Sigmoid colon (tissue), 7 donors: Measurements from ENCODE around the gene ARRDC1. TPM values are rescaled to one million over a fixed set of nuclear protein-coding genes. Genes with fewer than 3 reads are reported as not detected.
A peak's percentile ranks its signal among the peaks of the same experiment; 100 is the strongest.
"Not testable (repeated sequence)": the region's sequence is repeated elsewhere in the genome, so short reads cannot be mapped to it uniquely, and the experiment has no call there.

ENCODE experiments used
- DNase-seq: peaks from one replicate; pipeline ENCODE4 v3.0.0-alpha.2; 2019
- H3K27ac ChIP-seq, 4 donors: fragments of 200-600 bp; sonication (generic); one replicate each; pipeline ENCODE4 v1.5.1; 2016 to 2019; ENCODE audit warnings: mild to moderate bottlenecking in 1 of 4
- H3K27me3 ChIP-seq, 3 donors: fragments of 200-600 bp; sonication (generic); one replicate each; pipeline ENCODE4 v1.5.1; 2019; ENCODE audit warnings: mild to moderate bottlenecking in 1 of 3
- H3K36me3 ChIP-seq, 4 donors: fragments of 200-600 bp; sonication (generic); one replicate each; pipeline ENCODE4 v1.5.1; 2016 to 2019
- H3K4me1 ChIP-seq, 4 donors: fragments of 200-600 bp; sonication (generic); one replicate each; pipeline ENCODE4 v1.5.1; 2017 to 2019
- H3K4me3 ChIP-seq, 4 donors: fragments of 200-600 bp; sonication (generic); one replicate each; pipeline ENCODE4 v1.5.1; 2017 to 2019; ENCODE audit warnings: mild to moderate bottlenecking in 2 of 4, moderate library complexity in 1 of 4
- H3K9me3 ChIP-seq, 4 donors: fragments of 200-600 bp in 3 of 4; sonication (generic) in 3 of 4; one replicate each; pipeline versions ENCODE4 v1.5.1 to v1.6.1; 2013 to 2019
- EP300 ChIP-seq, 4 donors: sonication (generic); formaldehyde crosslinking; IDR thresholded peaks; one replicate each; pipeline ENCODE4 v1.6.1; 2017; ENCODE audit warnings: antibody characterized with exemption in 4 of 4
- POLR2A ChIP-seq, 2 donors: fragments of 450-650 bp; IDR thresholded peaks; one replicate each; pipeline ENCODE4 v1.6.1; 2016; ENCODE audit warnings: antibody characterized with exemption in 2 of 2, mild to moderate bottlenecking in 2 of 2, moderate library complexity in 2 of 2
- POLR2AphosphoS5 ChIP-seq, 4 donors: sonication (generic); formaldehyde crosslinking; IDR thresholded peaks; one replicate each; pipeline ENCODE4 v1.6.1; 2017; ENCODE audit warnings: antibody characterized with exemption in 4 of 4
- WGBS, 2 donors: extraction: QIAGEN DNeasy Blood & Tissue Kit; methylation state at CpG; one replicate each; pipeline ENCODE4 v1.1.7; 2013; 5-methylcytosine and 5-hydroxymethylcytosine counted together
- intact Hi-C: fragments of 100-400 bp; cut with DNase I; formaldehyde crosslinking; loops from one replicate; pipeline ENCODE4 v1.15.1; 2023
- polyA plus RNA-seq, 3 donors: library from polyadenylated mRNA; stranded (reverse); fragments of 200-250 nt; gene quantifications; one replicate each; pipeline ENCODE4 v1.2.3, GENCODE V29; 2013
- total RNA-seq, 4 donors: library from RNA; depleted of rRNA; stranded (reverse); fragments of >200 nt; gene quantifications; one replicate each; pipeline ENCODE4 v1.1.0, GENCODE V29; 2016
- TF ChIP-seq, protein P1 (sequence below), 4 experiments: fragments of 450-650 bp in 3 of 4; fragments of 200-600 bp in 1 of 4; IDR thresholded peaks; one replicate each; pipeline ENCODE4 v1.5.1; 2016 to 2019; ENCODE audit warnings: antibody characterized with exemption in 4 of 4, mild to moderate bottlenecking in 3 of 4, moderate library complexity in 2 of 4
- donor health status: healthy with polysubstance abuse.
- donor health status: Bipolar disorder and iron deficiency.
- donor health status: healthy.

The ARRDC1 gene
- total and polyA plus RNA-seq, 7 donors = 12.5 to 131 (median 26.3) TPM

DNA sequence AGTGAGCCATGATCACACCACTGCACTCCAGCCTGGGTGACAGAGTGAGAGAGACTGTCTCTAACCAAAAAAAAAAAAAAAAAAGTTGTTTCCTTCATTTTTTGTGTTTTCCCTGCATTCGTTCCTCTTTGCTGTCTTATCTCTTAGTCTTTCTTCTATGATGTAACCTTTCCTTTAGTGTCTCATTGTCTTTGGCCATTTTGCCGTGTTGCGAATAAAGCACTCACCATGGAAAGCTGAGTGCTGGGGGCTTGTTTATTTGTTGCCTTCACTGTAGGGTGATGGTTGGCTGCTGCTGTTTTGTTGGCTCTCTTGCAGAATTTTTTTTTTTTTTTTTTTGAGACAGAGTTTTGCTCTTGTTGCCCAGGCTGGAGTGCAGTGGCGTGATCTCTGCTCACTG lies 21.0 kb downstream of the ARRDC1 start:
- DNase-seq = no peak
- 84 to 85% methylated on average over 4 of the region's 4 CpGs for WGBS, 2 donors
- H3K27ac ChIP-seq = no peak overlapping the region
- H3K4me1 ChIP-seq = peaks cover 0 to 58% (median 49%) of the 10 kb centered on the region in 4 donors
- intact Hi-C loops = no loop called here
- no peak overlapping the region for H3K4me3 ChIP-seq
- H3K9me3 ChIP-seq = no peaks in the 10 kb centered on the region
- H3K36me3 ChIP-seq = no peaks in the 10 kb centered on the region
- TF ChIP-seq, protein P1, sequence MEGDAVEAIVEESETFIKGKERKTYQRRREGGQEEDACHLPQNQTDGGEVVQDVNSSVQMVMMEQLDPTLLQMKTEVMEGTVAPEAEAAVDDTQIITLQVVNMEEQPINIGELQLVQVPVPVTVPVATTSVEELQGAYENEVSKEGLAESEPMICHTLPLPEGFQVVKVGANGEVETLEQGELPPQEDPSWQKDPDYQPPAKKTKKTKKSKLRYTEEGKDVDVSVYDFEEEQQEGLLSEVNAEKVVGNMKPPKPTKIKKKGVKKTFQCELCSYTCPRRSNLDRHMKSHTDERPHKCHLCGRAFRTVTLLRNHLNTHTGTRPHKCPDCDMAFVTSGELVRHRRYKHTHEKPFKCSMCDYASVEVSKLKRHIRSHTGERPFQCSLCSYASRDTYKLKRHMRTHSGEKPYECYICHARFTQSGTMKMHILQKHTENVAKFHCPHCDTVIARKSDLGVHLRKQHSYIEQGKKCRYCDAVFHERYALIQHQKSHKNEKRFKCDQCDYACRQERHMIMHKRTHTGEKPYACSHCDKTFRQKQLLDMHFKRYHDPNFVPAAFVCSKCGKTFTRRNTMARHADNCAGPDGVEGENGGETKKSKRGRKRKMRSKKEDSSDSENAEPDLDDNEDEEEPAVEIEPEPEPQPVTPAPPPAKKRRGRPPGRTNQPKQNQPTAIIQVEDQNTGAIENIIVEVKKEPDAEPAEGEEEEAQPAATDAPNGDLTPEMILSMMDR (IDR thresholded peaks at IDR 0.05) = no peak
- no peak for TF ChIP-seq EP300 (IDR thresholded peaks at IDR 0.05)
- TF ChIP-seq POLR2AphosphoS5 (IDR thresholded peaks at IDR 0.05) = no peak
- TF ChIP-seq POLR2A (IDR thresholded peaks at IDR 0.05) = no peak
- H3K27me3 ChIP-seq = no peaks in the 10 kb centered on the region

DNA sequence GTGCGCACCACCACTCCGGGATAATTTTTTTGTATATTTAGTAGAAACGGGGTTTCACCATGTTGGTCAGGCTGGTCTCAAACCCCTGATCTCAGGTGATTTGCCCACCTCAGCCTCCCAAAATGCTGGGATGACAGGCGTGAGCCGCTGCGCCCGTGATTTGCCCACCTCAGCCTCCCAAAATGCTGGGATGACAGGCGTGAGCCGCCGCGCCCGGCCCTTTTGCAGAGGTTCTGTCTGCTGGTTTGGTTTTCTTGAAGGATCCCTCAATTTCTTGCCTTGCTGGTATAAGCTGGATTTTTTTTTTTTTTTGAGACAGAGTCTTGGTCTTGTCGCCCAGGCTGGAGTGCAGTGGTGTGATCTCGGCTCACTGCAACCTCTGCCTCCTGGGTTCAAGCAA lies 21.9 kb downstream of the ARRDC1 start:
- peaks cover 0 to 59% (median 51%) of the 10 kb centered on the region in 4 donors for H3K4me1 ChIP-seq
- intact Hi-C loops, H3K36me3 ChIP-seq, H3K27me3 ChIP-seq, H3K27ac ChIP-seq, H3K4me3 ChIP-seq, H3K9me3 ChIP-seq, DNase-seq: not testable (repeated sequence)
- WGBS, 2 donors = 97% methylated on average over 14 of the region's 14 CpGs

DNA sequence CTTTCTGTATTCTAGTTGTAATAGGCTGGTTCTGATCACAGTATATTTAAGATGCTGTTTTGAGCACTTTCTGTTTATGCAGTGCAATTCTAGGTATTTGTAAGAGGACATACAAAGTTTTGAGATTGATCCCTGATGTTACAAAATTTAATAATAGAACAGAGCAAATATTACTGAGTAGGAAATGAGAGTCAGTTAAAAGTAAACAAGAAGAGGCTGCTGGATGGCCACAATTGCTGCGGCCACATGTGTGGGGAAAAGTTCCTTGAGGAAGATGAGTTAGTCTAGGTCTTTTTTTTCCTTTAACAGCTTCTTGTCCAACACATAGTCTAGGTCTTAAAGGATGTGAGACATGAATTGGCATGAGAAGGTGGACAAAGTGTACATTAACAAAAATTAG lies 24.6 kb downstream of the ARRDC1 start:
- H3K4me1 ChIP-seq = peaks cover 0 to 65% (median 56%) of the 10 kb centered on the region in 4 donors
- WGBS, 2 donors = 39 to 45% methylated on average over 1 of the region's 1 CpG
- no peak for DNase-seq
- H3K9me3 ChIP-seq = no peaks in the 10 kb centered on the region
- no peak overlapping the region for H3K4me3 ChIP-seq
- TF ChIP-seq, protein P1 (IDR thresholded peaks at IDR 0.05) = no peak
- no peak for TF ChIP-seq EP300 (IDR thresholded peaks at IDR 0.05)
- no peak for TF ChIP-seq POLR2AphosphoS5 (IDR thresholded peaks at IDR 0.05)
- TF ChIP-seq POLR2A (IDR thresholded peaks at IDR 0.05) = no peak
- H3K36me3 ChIP-seq = no peaks in the 10 kb centered on the region
- no peaks in the 10 kb centered on the region for H3K27me3 ChIP-seq
- intact Hi-C loops = no loop called here
- H3K27ac ChIP-seq = peak overlapping the region in 3 of 4 donors; percentile 6 to 31 (median 6)

DNA sequence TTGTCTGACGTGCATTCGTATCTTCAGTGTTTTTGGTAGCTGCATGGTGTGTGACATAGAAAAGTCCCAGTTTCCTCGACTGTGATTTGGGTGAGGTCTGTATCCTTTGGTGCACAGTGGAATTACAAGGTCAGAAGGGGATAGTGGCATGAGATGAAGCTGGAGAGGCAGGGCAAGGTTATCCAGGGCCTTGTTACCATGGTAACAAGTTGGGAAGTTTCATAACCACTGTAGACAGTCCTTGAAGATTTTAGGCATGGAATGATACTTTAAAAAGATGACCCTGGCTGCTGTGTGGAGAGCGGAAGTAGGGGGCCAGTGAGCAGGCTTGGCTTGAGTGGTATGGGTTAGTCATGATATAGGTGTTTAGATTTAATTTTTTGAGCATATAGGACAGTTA lies 25.2 kb downstream of the ARRDC1 start:
- TF ChIP-seq, protein P1 (IDR thresholded peaks at IDR 0.05) = no peak
- TF ChIP-seq POLR2AphosphoS5 (IDR thresholded peaks at IDR 0.05) (no peak), POLR2A (IDR thresholded peaks at IDR 0.05) (no peak), EP300 (IDR thresholded peaks at IDR 0.05) (no peak)
- intact Hi-C loops = no loop called here
- Histone ChIP-seq H3K36me3 (no peaks in the 10 kb centered on the region), H3K9me3 (no peaks in the 10 kb centered on the region), H3K27ac (peak overlapping the region in 2 of 4 donors; percentile 6), H3K4me3 (no peak overlapping the region), H3K4me1 (peaks cover 0 to 64% (median 56%) of the 10 kb centered on the region in 4 donors), H3K27me3 (no peaks in the 10 kb centered on the region)
- 75 to 77% methylated on average over 4 of the region's 4 CpGs for WGBS, 2 donors
- DNase-seq = no peak

- no peaks in the 10 kb centered on the region for H3K9me3 ChIP-seq
- intact Hi-C loops = no loop called here
- TF ChIP-seq, protein P1 (IDR thresholded peaks at IDR 0.05) = no peak
- TF ChIP-seq EP300 (IDR thresholded peaks at IDR 0.05) (no peak), POLR2A (IDR thresholded peaks at IDR 0.05) (no peak), POLR2AphosphoS5 (IDR thresholded peaks at IDR 0.05) (no peak)
- peaks cover 0 to 58% (median 55%) of the 10 kb centered on the region in 4 donors for H3K4me1 ChIP-seq
- H3K27me3 ChIP-seq = no peaks in the 10 kb centered on the region
- no peaks in the 10 kb centered on the region for H3K36me3 ChIP-seq
- H3K4me3 ChIP-seq = no peak overlapping the region
- DNase-seq = no peak
- no peak overlapping the region for H3K27ac ChIP-seq
- whole genome bisulfite sequencing, 2 donors = 85 to 87% methylated on average over 16 of the region's 16 CpGs
Observed at GRCh38 chr9:137631345-137632229, 26.1 kb downstream of the ARRDC1 start.
